WTC11 (cell line): ENCODE data around the gene KANSL1L. TPM values are rescaled to one million over a fixed set of nuclear protein-coding genes. Genes with fewer than 3 reads are reported as not detected.

Experiments
- CREM ChIP-seq: sonication (generic); formaldehyde crosslinking; IDR thresholded peaks from 2 replicates; pipeline ENCODE4 v1.8.1; 2022; ENCODE audit warnings: mild to moderate bottlenecking, missing genetic modification reagents, moderate library complexity
- FOXJ3 ChIP-seq: sonication (generic); formaldehyde crosslinking; IDR thresholded peaks from 2 replicates; pipeline ENCODE4 v1.9.0; 2021; ENCODE audit warnings: missing genetic modification reagents, mild to moderate bottlenecking, borderline replicate concordance
- FOXK1 ChIP-seq: sonication (generic); formaldehyde crosslinking; IDR thresholded peaks from 2 replicates; pipeline ENCODE4 v1.8.0; 2022; ENCODE audit warnings: mild to moderate bottlenecking, moderate library complexity, missing genetic modification reagents
- FOXP1 ChIP-seq: sonication (generic); formaldehyde crosslinking; IDR thresholded peaks from 2 replicates; pipeline ENCODE4 v1.8.0; 2022; ENCODE audit warnings: missing genetic modification reagents, mild to moderate bottlenecking, moderate library complexity, borderline replicate concordance
- GABPB1 ChIP-seq: sonication (generic); formaldehyde crosslinking; IDR thresholded peaks from 2 replicates; pipeline ENCODE4 v1.8.1; 2023; ENCODE audit warnings: mild to moderate bottlenecking, missing genetic modification reagents
- IRF2 ChIP-seq: sonication (generic); formaldehyde crosslinking; IDR thresholded peaks from 2 replicates; pipeline ENCODE4 v1.8.0; 2022; ENCODE audit warnings: low read depth, missing genetic modification reagents, borderline replicate concordance
- JAZF1 ChIP-seq: fragments of 250-450 bp; sonication (Bioruptor Pico); IDR thresholded peaks from 2 replicates; pipeline ENCODE4 v1.9.0; 2021; ENCODE audit warnings: moderate library complexity, mild to moderate bottlenecking, inconsistent platforms
- JUN ChIP-seq: sonication (generic); formaldehyde crosslinking; IDR thresholded peaks from 2 replicates; pipeline ENCODE4 v1.8.0; 2023; ENCODE audit warnings: mild to moderate bottlenecking, missing genetic modification reagents
- NFYB ChIP-seq: sonication (generic); formaldehyde crosslinking; conservative IDR thresholded peaks from 2 replicates; pipeline ENCODE4 v1.8.0; 2022; ENCODE audit warnings: low read depth, missing genetic modification reagents
- SP1 ChIP-seq: sonication (generic); formaldehyde crosslinking; conservative IDR thresholded peaks from 2 replicates; pipeline ENCODE4 v1.8.1; 2022; ENCODE audit warnings: missing genetic modification reagents
- ZNF416 ChIP-seq: fragments of 250-450 bp; sonication (Bioruptor Pico); IDR thresholded peaks from 2 replicates; pipeline ENCODE4 v1.9.0; 2021; ENCODE audit warnings: mild to moderate bottlenecking, inconsistent platforms
- ZNF423 ChIP-seq: fragments of 250-450 bp; sonication (Bioruptor Pico); IDR thresholded peaks from 2 replicates; pipeline ENCODE4 v2.1.2; 2022; ENCODE audit warnings: mild to moderate bottlenecking, moderate library complexity
- total RNA-seq: library from RNA; stranded (reverse); gene quantifications from 3 replicates; pipeline ENCODE4 v1.2.3, GENCODE V29; 2021
- TF ChIP-seq, protein P1 (sequence below): sonication (generic); formaldehyde crosslinking; IDR thresholded peaks from 2 replicates; pipeline ENCODE4 v1.8.1; 2023; ENCODE audit warnings: mild to moderate bottlenecking, missing genetic modification reagents
- TF ChIP-seq, protein P2 (sequence below): sonication (generic); formaldehyde crosslinking; IDR thresholded peaks from 2 replicates; pipeline ENCODE4 v1.8.0; 2023; ENCODE audit warnings: missing genetic modification reagents, mild to moderate bottlenecking, borderline replicate concordance
- TF ChIP-seq, protein P3 (sequence below): sonication (generic); formaldehyde crosslinking; IDR thresholded peaks from 2 replicates; pipeline ENCODE4 v1.8.1; 2023; ENCODE audit warnings: mild to moderate bottlenecking, missing genetic modification reagents, borderline replicate concordance
- TF ChIP-seq, protein P4 (sequence below): fragments of 250-450 bp; sonication (Bioruptor Pico); IDR thresholded peaks from 2 replicates; pipeline ENCODE4 v2.1.2; 2022; ENCODE audit warnings: mild to moderate bottlenecking, moderate library complexity
- TF ChIP-seq, protein P5 (sequence below): fragments of 250-450 bp; sonication (Bioruptor Pico); conservative IDR thresholded peaks from 2 replicates; pipeline ENCODE4 v1.9.0; 2021; ENCODE audit warnings: mild to moderate bottlenecking
- TF ChIP-seq, protein P6 (sequence below): fragments of 250-450 bp; sonication (Bioruptor Pico); IDR thresholded peaks from 2 replicates; pipeline ENCODE4 v1.9.0; 2021; ENCODE audit warnings: moderate library complexity, mild to moderate bottlenecking, inconsistent platforms, borderline replicate concordance
- TF ChIP-seq, protein P7 (sequence below): fragments of 250-450 bp; sonication (Bioruptor Pico); IDR thresholded peaks from 2 replicates; pipeline ENCODE4 v1.9.0; 2021; ENCODE audit warnings: mild to moderate bottlenecking
- TF ChIP-seq, protein P8 (sequence below): sonication (generic); formaldehyde crosslinking; IDR thresholded peaks from 2 replicates; pipeline ENCODE4 v1.8.0; 2022; ENCODE audit warnings: mild to moderate bottlenecking, missing genetic modification reagents

Gene KANSL1L
- total RNA-seq, 1 experiment from 2014 or later: 11.4 TPM

DNA sequence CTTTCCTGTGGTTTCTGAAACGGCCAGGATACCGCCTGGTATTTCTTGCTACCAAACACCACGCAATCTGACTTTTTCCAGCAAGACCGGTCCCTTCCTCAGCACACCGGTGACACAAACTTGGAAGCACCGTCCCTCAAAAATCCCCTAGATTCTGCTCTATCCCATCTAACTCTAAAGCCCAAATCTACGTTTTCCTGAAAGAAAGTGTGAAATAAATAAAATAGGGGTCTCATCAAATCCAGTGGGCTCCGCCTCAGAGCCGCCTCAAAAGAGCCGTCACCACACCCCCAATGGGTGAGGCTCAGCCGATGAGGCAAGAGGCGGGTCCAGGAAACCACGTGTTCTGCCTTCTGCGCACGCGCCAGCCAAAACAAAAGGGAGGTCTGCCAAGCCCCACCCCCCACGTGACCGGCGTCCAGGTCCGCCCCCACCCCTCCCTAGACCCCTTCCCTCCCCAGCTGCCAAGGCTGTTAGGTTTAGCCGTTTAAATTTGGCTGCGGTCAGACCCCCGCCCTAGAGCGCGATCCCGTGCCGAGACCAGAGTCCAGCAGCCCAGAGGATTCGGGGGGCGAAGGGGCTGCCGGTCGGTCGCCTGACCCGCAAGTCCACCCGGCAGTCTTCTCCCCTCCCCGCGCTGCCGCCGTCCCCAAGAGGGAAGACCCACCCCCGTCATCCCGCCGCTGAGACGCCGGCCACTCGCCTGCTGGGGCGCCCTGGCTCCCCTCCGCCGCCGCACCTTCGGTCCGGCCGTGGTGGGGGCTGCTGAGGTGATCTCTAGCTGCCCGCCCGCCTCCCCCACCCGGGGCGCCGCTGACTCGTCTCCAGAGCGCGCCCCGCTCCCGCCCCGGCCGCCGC is 534 bp downstream of the KANSL1L start (continued):
- TF ChIP-seq, protein P1, sequence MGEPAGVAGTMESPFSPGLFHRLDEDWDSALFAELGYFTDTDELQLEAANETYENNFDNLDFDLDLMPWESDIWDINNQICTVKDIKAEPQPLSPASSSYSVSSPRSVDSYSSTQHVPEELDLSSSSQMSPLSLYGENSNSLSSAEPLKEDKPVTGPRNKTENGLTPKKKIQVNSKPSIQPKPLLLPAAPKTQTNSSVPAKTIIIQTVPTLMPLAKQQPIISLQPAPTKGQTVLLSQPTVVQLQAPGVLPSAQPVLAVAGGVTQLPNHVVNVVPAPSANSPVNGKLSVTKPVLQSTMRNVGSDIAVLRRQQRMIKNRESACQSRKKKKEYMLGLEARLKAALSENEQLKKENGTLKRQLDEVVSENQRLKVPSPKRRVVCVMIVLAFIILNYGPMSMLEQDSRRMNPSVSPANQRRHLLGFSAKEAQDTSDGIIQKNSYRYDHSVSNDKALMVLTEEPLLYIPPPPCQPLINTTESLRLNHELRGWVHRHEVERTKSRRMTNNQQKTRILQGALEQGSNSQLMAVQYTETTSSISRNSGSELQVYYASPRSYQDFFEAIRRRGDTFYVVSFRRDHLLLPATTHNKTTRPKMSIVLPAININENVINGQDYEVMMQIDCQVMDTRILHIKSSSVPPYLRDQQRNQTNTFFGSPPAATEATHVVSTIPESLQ (CRISPR knock-in tag): no peak
- TF ChIP-seq FOXJ3 (CRISPR knock-in tag) (no peak), JUN (CRISPR knock-in tag) (no peak), FOXP1 (CRISPR knock-in tag) (no peak; the same call in 1 of the 2 replicates), JAZF1 (CRISPR knock-in tag) (no peak), NFYB (CRISPR knock-in tag) (no peak), SP1 (CRISPR knock-in tag) (no peak), ZNF416 (no peak), CREM (CRISPR knock-in tag) (no peak), ZNF423 (CRISPR knock-in tag) (no peak), IRF2 (CRISPR knock-in tag) (no peak), GABPB1 (CRISPR knock-in tag) (peak; percentile 70), FOXK1 (CRISPR knock-in tag) (no peak)
- TF ChIP-seq, protein P2, sequence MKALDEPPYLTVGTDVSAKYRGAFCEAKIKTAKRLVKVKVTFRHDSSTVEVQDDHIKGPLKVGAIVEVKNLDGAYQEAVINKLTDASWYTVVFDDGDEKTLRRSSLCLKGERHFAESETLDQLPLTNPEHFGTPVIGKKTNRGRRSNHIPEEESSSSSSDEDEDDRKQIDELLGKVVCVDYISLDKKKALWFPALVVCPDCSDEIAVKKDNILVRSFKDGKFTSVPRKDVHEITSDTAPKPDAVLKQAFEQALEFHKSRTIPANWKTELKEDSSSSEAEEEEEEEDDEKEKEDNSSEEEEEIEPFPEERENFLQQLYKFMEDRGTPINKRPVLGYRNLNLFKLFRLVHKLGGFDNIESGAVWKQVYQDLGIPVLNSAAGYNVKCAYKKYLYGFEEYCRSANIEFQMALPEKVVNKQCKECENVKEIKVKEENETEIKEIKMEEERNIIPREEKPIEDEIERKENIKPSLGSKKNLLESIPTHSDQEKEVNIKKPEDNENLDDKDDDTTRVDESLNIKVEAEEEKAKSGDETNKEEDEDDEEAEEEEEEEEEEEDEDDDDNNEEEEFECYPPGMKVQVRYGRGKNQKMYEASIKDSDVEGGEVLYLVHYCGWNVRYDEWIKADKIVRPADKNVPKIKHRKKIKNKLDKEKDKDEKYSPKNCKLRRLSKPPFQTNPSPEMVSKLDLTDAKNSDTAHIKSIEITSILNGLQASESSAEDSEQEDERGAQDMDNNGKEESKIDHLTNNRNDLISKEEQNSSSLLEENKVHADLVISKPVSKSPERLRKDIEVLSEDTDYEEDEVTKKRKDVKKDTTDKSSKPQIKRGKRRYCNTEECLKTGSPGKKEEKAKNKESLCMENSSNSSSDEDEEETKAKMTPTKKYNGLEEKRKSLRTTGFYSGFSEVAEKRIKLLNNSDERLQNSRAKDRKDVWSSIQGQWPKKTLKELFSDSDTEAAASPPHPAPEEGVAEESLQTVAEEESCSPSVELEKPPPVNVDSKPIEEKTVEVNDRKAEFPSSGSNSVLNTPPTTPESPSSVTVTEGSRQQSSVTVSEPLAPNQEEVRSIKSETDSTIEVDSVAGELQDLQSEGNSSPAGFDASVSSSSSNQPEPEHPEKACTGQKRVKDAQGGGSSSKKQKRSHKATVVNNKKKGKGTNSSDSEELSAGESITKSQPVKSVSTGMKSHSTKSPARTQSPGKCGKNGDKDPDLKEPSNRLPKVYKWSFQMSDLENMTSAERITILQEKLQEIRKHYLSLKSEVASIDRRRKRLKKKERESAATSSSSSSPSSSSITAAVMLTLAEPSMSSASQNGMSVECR (CRISPR knock-in tag): no peak
- TF ChIP-seq, protein P3, sequence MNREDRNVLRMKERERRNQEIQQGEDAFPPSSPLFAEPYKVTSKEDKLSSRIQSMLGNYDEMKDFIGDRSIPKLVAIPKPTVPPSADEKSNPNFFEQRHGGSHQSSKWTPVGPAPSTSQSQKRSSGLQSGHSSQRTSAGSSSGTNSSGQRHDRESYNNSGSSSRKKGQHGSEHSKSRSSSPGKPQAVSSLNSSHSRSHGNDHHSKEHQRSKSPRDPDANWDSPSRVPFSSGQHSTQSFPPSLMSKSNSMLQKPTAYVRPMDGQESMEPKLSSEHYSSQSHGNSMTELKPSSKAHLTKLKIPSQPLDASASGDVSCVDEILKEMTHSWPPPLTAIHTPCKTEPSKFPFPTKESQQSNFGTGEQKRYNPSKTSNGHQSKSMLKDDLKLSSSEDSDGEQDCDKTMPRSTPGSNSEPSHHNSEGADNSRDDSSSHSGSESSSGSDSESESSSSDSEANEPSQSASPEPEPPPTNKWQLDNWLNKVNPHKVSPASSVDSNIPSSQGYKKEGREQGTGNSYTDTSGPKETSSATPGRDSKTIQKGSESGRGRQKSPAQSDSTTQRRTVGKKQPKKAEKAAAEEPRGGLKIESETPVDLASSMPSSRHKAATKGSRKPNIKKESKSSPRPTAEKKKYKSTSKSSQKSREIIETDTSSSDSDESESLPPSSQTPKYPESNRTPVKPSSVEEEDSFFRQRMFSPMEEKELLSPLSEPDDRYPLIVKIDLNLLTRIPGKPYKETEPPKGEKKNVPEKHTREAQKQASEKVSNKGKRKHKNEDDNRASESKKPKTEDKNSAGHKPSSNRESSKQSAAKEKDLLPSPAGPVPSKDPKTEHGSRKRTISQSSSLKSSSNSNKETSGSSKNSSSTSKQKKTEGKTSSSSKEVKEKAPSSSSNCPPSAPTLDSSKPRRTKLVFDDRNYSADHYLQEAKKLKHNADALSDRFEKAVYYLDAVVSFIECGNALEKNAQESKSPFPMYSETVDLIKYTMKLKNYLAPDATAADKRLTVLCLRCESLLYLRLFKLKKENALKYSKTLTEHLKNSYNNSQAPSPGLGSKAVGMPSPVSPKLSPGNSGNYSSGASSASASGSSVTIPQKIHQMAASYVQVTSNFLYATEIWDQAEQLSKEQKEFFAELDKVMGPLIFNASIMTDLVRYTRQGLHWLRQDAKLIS (CRISPR knock-in tag): no peak
- TF ChIP-seq, protein P4, sequence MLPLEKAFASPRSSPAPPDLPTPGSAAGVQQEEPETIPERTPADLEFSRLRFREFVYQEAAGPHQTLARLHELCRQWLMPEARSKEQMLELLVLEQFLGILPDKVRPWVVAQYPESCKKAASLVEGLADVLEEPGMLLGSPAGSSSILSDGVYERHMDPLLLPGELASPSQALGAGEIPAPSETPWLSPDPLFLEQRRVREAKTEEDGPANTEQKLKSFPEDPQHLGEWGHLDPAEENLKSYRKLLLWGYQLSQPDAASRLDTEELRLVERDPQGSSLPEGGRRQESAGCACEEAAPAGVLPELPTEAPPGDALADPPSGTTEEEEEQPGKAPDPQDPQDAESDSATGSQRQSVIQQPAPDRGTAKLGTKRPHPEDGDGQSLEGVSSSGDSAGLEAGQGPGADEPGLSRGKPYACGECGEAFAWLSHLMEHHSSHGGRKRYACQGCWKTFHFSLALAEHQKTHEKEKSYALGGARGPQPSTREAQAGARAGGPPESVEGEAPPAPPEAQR: no peak
- TF ChIP-seq, protein P5, sequence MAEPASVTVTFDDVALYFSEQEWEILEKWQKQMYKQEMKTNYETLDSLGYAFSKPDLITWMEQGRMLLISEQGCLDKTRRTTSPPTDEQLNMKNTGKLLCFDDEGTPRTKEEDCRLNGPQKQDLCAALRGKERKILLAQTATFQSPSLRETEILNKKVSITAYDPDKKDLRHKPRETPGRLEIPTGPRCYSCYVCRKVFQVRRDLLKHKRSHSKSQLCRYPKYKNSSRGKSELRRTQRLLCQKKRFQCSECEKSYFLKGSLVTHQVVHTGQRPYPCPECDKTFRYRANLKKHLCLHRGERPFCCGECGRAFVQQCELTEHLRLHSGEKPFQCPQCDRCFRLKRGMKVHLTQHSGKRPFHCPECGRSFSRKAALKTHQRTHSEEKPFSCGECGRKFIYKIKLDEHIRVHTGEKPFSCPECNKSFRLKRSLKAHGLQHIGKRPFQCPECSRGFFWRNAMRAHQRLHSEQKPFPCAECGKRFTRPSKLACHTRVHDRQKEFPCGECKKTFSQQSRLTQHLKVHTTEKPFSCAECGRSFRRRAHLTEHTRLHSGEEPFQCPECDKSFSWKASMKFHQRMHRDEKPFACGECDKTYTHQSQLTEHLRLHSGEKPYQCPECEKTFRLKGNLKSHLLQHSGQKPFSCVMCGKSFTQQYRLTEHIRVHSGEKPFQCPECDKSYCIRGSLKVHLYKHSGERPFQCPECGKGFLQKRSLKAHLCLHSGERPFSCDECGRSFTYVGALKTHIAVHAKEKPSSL (CRISPR knock-in tag): no peak
- TF ChIP-seq, protein P6, sequence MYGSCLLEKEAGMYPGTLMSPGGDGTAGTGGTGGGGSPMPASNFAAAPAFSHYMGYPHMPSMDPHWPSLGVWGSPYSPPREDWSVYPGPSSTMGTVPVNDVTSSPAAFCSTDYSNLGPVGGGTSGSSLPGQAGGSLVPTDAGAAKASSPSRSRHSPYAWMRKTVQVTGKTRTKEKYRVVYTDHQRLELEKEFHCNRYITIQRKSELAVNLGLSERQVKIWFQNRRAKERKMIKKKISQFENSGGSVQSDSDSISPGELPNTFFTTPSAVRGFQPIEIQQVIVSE (CRISPR knock-in tag): no peak
- TF ChIP-seq, protein P7, sequence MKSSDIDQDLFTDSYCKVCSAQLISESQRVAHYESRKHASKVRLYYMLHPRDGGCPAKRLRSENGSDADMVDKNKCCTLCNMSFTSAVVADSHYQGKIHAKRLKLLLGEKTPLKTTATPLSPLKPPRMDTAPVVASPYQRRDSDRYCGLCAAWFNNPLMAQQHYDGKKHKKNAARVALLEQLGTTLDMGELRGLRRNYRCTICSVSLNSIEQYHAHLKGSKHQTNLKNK (CRISPR knock-in tag): no peak
- TF ChIP-seq, protein P8, sequence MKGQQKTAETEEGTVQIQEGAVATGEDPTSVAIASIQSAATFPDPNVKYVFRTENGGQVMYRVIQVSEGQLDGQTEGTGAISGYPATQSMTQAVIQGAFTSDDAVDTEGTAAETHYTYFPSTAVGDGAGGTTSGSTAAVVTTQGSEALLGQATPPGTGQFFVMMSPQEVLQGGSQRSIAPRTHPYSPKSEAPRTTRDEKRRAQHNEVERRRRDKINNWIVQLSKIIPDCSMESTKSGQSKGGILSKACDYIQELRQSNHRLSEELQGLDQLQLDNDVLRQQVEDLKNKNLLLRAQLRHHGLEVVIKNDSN (CRISPR knock-in tag): peak; percentile 92
